ENCODE measurements around the gene SAMD4B. TPM values are rescaled to one million over a fixed set of nuclear protein-coding genes. Genes with fewer than 3 reads are reported as not detected.

Gene SAMD4B
- total RNA-seq, 1 experiment from 2014 or later = 135 TPM

DNA sequence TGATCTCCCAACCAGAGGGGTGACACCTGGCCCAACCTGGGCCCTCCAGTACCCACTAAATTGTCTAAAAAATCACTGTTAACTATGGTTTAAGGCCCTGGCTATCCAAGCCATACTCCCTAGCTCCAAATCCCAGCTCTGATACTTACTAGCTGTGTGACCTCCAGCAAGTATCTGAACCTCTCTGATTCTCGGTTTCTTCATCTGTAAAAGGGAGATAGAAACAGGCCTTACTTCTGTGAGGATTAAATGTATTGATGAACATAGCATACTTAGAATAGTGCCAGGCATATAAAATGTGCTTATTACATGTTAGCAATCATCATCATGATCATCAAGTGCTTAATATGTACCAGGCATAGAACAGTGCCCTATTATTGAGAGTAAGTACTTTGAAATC lies 26.3 kb upstream of the SAMD4B start:
- no peak overlapping the region for H3K23ac ChIP-seq (ENCODE audit: insufficient read length, low read depth, low read length)
- peaks cover 6% of the 10 kb centered on the region for H3K23me2 ChIP-seq (ENCODE audit: insufficient read length, low read depth, low read length, poor library complexity, severe bottlenecking)
- WGBS (ENCODE audit: extremely low coverage, insufficient read length, low lambda C conversion rate) = no CpG with 5 or more reads among the region's 1 CpG
- no peak overlapping the region for H3K4me2 ChIP-seq (ENCODE audit: insufficient read depth, insufficient read length, low read length)
- no peak overlapping the region for H3K9ac ChIP-seq (ENCODE audit: extremely low read depth, insufficient read length, low read length)
- DNase-seq = no peak
- H4K5ac ChIP-seq (ENCODE audit: insufficient read length, low read depth, low read length) = no peak overlapping the region
- Mint-ChIP-seq H3K27ac (no peak overlapping the region), H3K9me3 (no peaks in the 10 kb centered on the region; a peak in 1 of 5 replicates), H3K36me3 (ENCODE audit: insufficient read depth in 1 of 3, low read depth in 3 of 3) (peaks cover 9 to 21% (median 10%) of the 10 kb centered on the region in 3 experiments; a peak in 6 of 7 replicates), H3K4me3 (no peak overlapping the region), H3K4me1 (peaks cover 3 to 20% of the 10 kb centered on the region in 2 experiments), H3K27me3 (ENCODE audit: low read depth) (peaks cover 26% of the 10 kb centered on the region)
- no peaks in the 10 kb centered on the region for H4K20me1 ChIP-seq (ENCODE audit: control insufficient read depth, insufficient read depth, insufficient read length)
- H2BK15ac ChIP-seq (ENCODE audit: low read depth, low read length) = no peak overlapping the region
- H3K14ac ChIP-seq (ENCODE audit: insufficient read depth, low read length) = no peak overlapping the region
- TF ChIP-seq CTCF (conservative IDR thresholded peaks at IDR 0.05) = no peak
- H2BK20ac ChIP-seq (ENCODE audit: low read depth, low read length, poor library complexity, severe bottlenecking) = no peak overlapping the region
- 0 out of 2 replicates have a peak, but pooled peaks cover 3% of the 10 kb centered on the region for H3K4me1 ChIP-seq (ENCODE audit: insufficient read depth, low read length)
- H2BK12ac ChIP-seq (ENCODE audit: insufficient read length, low read depth, low read length) = no peak overlapping the region
- H2BK5ac ChIP-seq (ENCODE audit: insufficient read length, low read length) = no peak overlapping the region
- H2AK5ac ChIP-seq (ENCODE audit: insufficient read length, low read length) = no peak overlapping the region
- no peaks in the 10 kb centered on the region for H3K79me1 ChIP-seq (ENCODE audit: insufficient read depth, low read depth, low read length, poor library complexity, severe bottlenecking)
- H3T11ph ChIP-seq (ENCODE audit: low read length) = no peak overlapping the region
- no peak overlapping the region for H3K56ac ChIP-seq (ENCODE audit: insufficient read length, low read depth, low read length)
- no peak overlapping the region for H2BK120ac ChIP-seq (ENCODE audit: low read depth, low read length, poor library complexity, severe bottlenecking)
- no peaks in the 10 kb centered on the region for H3K9me3 ChIP-seq (ENCODE audit: control insufficient read depth, low read depth, low read length)
- no peak overlapping the region for H2AFZ ChIP-seq (ENCODE audit: low read length)
- H3K4ac ChIP-seq (ENCODE audit: low read depth, low read length) = no peak overlapping the region
- no peaks in the 10 kb centered on the region for H3K79me2 ChIP-seq (ENCODE audit: insufficient read depth, low read length)
- H3K18ac ChIP-seq (ENCODE audit: insufficient read length, low read depth, low read length) = no peak overlapping the region
- H4K8ac ChIP-seq (replicated peaks; ENCODE audit: insufficient read length, low read depth, low read length) = no peak overlapping the region
- H3K27me3 ChIP-seq (ENCODE audit: insufficient read depth, low read length) = no peaks in the 10 kb centered on the region; the same call in 1 of the 2 replicates
- H3K27ac ChIP-seq (ENCODE audit: insufficient read length, low read depth, low read length) = no peak overlapping the region
- no peak overlapping the region for H4K91ac ChIP-seq (ENCODE audit: insufficient read length, low read depth, low read length)
